ENCODE measurements around the gene NR2F1-AS1.
A peak's percentile ranks its signal among the peaks of the same experiment; 100 is the strongest.

The NR2F1-AS1 gene

GRCh38 chr5:93580927-93581445 lies at the start of gene NR2F1-AS1:
TSS of gene NR2F1-AS1 (minus strand) at chr5:93581219.
- no peak for DNase-seq

GRCh38 chr5:93626801-93627200 lies 45.8 kb upstream of the NR2F1-AS1 start:
- DNase-seq = no peak

GRCh38 chr5:93623153-93623552 lies 42.1 kb upstream of the NR2F1-AS1 start:
- DNase-seq = no peak

DNA sequence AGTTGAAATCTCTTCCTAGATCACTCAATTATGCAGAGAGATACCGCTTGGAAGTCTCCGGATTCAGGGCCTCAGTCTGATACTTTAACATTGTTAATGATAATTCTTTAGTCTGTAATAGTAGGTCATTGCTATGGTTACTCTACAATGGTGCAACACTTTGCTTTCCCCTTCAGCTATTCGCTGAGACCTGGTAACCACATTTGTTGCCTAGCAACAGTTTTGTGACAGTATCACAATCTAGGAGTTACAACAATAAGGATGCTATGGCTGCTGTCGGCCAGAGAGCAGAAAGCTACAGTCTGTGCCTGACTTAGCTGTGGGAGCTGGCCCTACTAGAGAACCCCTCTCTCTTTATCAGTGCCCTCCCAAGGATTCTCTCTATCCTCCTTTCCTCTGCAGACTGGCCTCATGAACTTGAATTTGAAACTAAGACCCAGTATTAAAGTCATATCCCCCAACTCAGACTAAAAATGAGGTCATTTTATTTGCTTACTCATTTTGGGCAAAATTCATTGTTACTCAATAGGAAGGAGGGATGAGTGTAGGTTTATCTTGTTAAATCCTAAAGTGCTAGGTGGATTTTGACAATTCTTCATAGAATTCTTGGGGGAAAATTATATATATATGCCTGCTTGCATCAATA lies 41.3 kb upstream of the NR2F1-AS1 start:
- DNase-seq = peak; percentile 57

DNA sequence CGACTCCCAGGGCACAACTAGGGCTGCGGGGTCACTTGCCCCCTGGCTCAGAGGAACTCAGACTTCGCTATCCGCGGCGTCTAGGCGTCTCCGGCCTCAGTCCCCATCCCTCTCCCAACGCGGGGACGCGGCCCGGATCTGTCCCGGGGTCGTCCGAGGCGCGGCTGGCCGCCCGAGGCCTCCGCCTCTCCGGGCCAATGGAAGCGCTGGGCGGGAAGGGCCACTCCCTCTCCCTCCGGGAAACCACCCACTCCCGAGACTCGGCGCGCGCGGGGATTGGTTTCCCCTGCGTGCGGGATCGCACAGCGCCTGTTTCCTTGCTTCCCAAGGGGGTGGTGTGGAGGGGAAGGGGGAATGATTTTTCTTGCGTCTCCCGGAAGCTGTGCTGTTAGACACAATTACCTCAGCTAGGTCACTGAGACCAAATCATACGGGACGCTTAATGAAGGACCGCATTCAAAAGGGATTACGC lies 40.3 kb upstream of the NR2F1-AS1 start:
- DNase-seq = no peak

DNA sequence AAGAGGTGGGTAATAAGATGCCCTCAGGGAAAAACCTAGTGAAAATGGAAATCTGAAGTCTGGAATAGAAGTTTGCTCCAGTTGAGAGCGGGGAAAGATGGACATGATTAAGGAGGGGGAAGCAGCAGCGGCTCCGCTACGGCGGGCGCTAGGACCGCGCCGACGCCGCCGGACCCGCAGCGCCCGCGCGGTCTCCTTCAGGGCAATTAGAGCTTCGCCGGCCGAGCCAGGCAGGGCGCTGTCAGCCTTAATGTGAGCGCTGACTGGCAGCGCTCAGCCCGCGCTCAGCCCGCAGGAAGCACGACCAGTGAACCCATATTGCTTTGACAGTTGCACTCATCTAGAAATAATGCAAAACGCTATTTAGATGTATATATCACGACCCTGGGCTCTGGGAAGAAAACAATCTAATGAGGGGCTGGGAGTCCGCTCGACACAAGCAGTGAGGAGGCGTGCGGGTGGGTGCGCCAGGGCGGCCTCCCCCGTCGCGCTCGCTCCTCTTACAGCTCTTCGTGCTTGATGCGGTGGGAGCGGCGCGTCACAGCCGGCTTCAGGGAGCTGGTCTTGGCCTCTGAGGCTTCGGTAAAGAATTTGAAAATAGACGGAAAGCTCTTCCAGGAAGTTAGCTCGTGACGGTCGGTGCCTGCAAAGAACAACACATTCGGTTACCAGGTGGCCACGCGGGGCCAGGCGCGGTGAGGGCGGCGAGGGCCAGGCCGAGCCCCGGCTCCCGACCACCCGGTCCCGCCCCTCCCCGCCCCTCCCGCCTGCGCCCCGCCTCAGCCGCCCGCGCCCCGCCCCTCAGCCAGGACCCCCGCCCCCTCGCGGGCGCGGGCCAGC lies 39.7 kb upstream of the NR2F1-AS1 start:
- peak; percentile 88 for DNase-seq

- DNase-seq = no peak
Observed at GRCh38 chr5:93616538-93617174, 35.6 kb upstream of the NR2F1-AS1 start.

DNA sequence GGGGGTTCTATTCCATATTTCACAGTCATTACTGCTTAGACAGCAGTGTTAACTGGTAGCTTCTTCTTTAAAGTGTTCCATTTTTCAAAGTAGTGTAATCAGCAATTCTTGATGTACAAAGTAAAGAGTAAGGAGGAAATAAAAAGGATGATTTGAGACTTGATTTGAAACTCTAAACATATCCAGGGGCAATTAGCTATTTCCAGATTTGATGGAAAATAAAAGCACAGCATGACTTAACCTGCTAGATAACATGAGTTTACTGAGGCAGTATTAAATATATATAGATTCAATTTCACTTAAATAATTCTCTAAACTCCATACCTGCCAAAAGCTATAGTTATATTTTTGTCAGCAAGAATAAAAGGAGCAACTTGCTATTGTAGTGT lies 31.8 kb upstream of the NR2F1-AS1 start:
- no peak for DNase-seq

GRCh38 chr5:93611976-93612854 lies 31.2 kb upstream of the NR2F1-AS1 start:
- DNase-seq = peak; percentile 36

- DNase-seq = no peak
Observed at GRCh38 chr5:93611273-93611975, 30.4 kb upstream of the NR2F1-AS1 start.

- DNase-seq = no peak
Observed at GRCh38 chr5:93610581-93611272, 29.7 kb upstream of the NR2F1-AS1 start.

GRCh38 chr5:93609762-93610161 lies 28.7 kb upstream of the NR2F1-AS1 start:
- no peak for DNase-seq

GRCh38 chr5:93608855-93609254 lies 27.8 kb upstream of the NR2F1-AS1 start:
- no peak for DNase-seq

DNA sequence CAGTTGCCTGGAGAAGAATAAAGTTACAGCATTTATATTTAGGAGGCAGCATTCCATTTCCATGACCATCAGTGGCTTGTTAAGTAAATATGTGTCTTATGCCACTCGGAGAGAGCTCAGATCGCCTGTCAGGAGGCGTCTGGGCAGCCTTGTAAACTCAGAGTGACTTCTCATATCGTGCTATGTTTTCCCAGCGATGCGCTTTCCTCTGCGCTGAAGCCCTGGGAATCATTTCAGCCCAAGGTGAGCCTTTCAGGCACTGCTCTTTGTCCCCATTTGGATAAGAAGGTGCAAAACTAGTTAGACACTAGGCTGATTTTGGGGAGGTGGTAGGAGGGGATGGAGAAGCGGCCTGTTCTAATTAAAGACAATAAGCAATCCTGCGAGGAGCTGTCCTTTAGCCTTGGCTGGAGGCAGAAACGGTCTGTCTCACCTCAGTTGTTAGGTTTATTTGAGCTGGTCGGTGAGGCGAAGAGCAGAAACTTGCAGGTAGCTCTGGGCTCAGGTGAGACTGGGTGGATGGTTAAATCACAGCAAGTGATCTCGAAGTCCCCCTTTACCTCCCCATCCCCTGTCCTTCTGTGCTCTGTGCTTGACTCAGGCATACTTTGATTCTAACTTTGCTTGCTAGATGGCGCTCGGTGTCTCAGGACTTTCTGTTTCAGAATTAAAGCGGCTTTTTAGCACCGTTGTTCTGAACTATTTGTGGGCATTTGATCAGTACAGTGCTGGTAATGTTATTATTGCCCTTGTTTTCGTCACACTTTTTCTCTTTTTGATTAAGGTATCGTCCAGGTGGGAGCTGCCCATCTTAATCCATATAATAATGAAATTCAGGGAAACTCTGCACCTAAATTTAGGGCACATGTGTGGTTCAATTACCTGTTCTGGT lies 26.6 kb upstream of the NR2F1-AS1 start:
- DNase-seq = peak; percentile 79

DNA sequence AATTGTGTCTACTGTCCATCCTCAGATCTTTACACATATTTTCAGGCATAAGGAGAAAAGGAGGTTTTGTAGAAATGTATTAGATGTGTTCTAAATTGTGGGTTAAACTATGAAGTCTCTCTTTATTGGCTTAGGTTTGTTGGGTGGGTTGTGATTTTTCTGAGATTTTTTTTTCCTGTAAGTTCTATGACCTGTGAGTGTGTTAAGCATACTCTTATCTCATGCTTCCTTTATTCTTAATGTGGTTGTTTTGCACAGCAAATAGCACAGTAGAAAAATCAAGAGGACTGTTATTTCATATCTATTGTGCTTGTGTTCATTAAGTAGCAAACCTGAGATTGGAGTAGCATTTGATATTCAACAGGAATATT lies 25.3 kb upstream of the NR2F1-AS1 start:
- no peak for DNase-seq

- DNase-seq = no peak
Observed at GRCh38 chr5:93604644-93605515, 23.9 kb upstream of the NR2F1-AS1 start.

DNA sequence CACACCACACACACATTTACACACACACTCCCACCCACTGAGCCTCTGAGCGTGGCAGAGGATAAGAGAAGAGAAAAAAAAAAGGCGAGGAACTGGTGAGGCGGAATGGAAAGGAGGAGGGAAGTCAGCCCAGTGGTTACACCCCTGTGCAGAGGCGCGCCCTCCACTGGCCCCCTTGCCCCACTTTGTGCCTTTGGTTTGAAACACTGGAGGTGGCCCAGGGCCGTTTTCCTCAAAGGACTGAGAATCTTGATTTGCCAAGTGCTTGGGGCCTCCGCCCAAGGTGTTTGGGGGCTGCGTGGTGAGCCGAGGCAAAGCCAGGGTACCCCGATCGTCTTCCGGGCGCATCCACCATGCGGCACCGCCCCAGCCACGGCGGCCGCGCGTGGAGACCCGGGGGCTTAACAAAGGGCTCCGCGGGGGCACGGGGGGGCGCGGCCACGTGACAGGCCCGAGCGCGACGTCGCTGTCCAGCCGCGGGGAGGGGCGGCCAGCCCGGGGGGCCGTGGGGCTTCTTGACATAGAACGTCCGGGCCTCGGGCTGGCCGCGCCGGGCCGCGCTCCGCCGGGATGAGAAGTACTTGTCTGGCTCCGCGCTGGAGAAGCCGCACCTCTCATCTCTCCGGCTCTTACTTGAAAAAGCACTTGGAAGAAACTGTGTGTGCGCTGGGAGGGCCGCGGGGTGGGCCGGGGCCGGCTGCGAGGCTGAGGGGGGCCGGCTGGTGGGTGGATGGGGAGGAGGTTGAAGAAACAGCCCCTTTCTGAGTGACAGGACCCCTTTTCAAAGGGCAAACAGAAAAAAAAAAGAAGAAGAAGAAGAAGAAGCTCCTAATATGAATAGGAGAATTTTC lies 23.0 kb upstream of the NR2F1-AS1 start:
- DNase-seq = no peak

All from hematopoietic multipotent progenitor cell treated with erythropoietin and hydrocortisone succinate and interleukin-3 and kit ligand, for 6 days (in vitro differentiated cells).